Daoy (cell line): Measurements from ENCODE around the gene TMEM163. TPM values are rescaled to one million over a fixed set of nuclear protein-coding genes. Genes with fewer than 3 reads are reported as not detected.

Source experiments
- DNase-seq: peaks from one replicate; pipeline ENCODE4 v3.0.0-alpha.2; 2015; ENCODE audit warnings: low read depth
- total RNA-seq: library from RNA; depleted of rRNA; stranded (reverse); fragments of >200 nt; shearing (Covaris generic); gene quantifications from 2 replicates; pipeline ENCODE4 v1.2.3, GENCODE V29; 2014

TMEM163 gene
- total RNA-seq, 1 experiment from 2014 or later = 0.34 TPM

GRCh38 chr2:134438371-134438770 lies 280.4 kb downstream of the TMEM163 start:
- DNase-seq = no peak

- no peak for DNase-seq
Observed at GRCh38 chr2:134436706-134437105, 282.1 kb downstream of the TMEM163 start.

- no peak for DNase-seq
Observed at GRCh38 chr2:134435936-134436335, 282.9 kb downstream of the TMEM163 start.

- no peak for DNase-seq
Observed at GRCh38 chr2:134435505-134435904, 283.3 kb downstream of the TMEM163 start.

- DNase-seq = no peak
Observed at GRCh38 chr2:134433979-134434378, 284.8 kb downstream of the TMEM163 start.

- DNase-seq = no peak
Observed at GRCh38 chr2:134433469-134433868, 285.3 kb downstream of the TMEM163 start.

GRCh38 chr2:134432435-134432883 lies 286.3 kb downstream of the TMEM163 start:
- no peak for DNase-seq

GRCh38 chr2:134431838-134432434 lies 286.9 kb downstream of the TMEM163 start:
- peak; percentile 16 for DNase-seq

- no peak for DNase-seq
Observed at GRCh38 chr2:134429886-134430285, 288.9 kb downstream of the TMEM163 start.

GRCh38 chr2:134426721-134427120 lies 292.1 kb downstream of the TMEM163 start:
- no peak for DNase-seq

- DNase-seq = no peak
Observed at GRCh38 chr2:134425724-134426496, 292.9 kb downstream of the TMEM163 start.

GRCh38 chr2:134421556-134422328 lies 297.1 kb downstream of the TMEM163 start:
- DNase-seq = no peak

- no peak for DNase-seq
Observed at GRCh38 chr2:134420920-134421319, 297.9 kb downstream of the TMEM163 start.

- no peak for DNase-seq
Observed at GRCh38 chr2:134420259-134420658, 298.5 kb downstream of the TMEM163 start.

- DNase-seq = no peak
Observed at GRCh38 chr2:134417968-134418582, 300.7 kb downstream of the TMEM163 start.

GRCh38 chr2:134416637-134417036 lies 302.2 kb downstream of the TMEM163 start:
- DNase-seq = no peak

- DNase-seq = no peak
Observed at GRCh38 chr2:134416018-134416417, 302.8 kb downstream of the TMEM163 start.

GRCh38 chr2:134413912-134414311 lies 304.9 kb downstream of the TMEM163 start:
- DNase-seq = no peak

- DNase-seq = no peak
Observed at GRCh38 chr2:134413430-134413829, 305.4 kb downstream of the TMEM163 start.

- DNase-seq = no peak
Observed at GRCh38 chr2:134412639-134412999, 306.2 kb downstream of the TMEM163 start.

GRCh38 chr2:134411828-134412638 lies 306.8 kb downstream of the TMEM163 start:
- peak; percentile 62 for DNase-seq
